ENCODE data around the gene SLC35F4.
A peak's percentile ranks its signal among the peaks of the same experiment; 100 is the strongest.

The SLC35F4 gene

GRCh38 chr14:57634335-57634734 lies 231.6 kb downstream of the SLC35F4 start:
- DNase-seq (ENCODE audit: low read depth, low spot score), result peak; percentile 13

GRCh38 chr14:57632649-57633048 lies 233.2 kb downstream of the SLC35F4 start:
- no peak for DNase-seq (ENCODE audit: low read depth, low spot score)

GRCh38 chr14:57617510-57617909 lies 248.4 kb downstream of the SLC35F4 start:
- peak; percentile 72 for DNase-seq (ENCODE audit: low read depth, low spot score)

GRCh38 chr14:57612946-57613345 lies 252.9 kb downstream of the SLC35F4 start:
- DNase-seq (ENCODE audit: low read depth, low spot score), result no peak

- no peak for DNase-seq (ENCODE audit: low read depth, low spot score)
Measured at GRCh38 chr14:57611555-57612075, 254.3 kb downstream of the SLC35F4 start.

- DNase-seq (ENCODE audit: low read depth, low spot score), result no peak
Measured at GRCh38 chr14:57610631-57611030, 255.3 kb downstream of the SLC35F4 start.

GRCh38 chr14:57609192-57610075 lies 256.5 kb downstream of the SLC35F4 start:
- no peak for DNase-seq (ENCODE audit: low read depth, low spot score)

- no peak for DNase-seq (ENCODE audit: low read depth, low spot score)
Measured at GRCh38 chr14:57607086-57607485, 258.8 kb downstream of the SLC35F4 start.

- no peak for DNase-seq (ENCODE audit: low read depth, low spot score)
Measured at GRCh38 chr14:57583396-57583795, 282.5 kb downstream of the SLC35F4 start.

GRCh38 chr14:57582746-57583145 lies 283.1 kb downstream of the SLC35F4 start:
- no peak for DNase-seq (ENCODE audit: low read depth, low spot score)

- DNase-seq (ENCODE audit: low read depth, low spot score), result no peak
Measured at GRCh38 chr14:57578801-57579200, 287.1 kb downstream of the SLC35F4 start.

- no peak for DNase-seq (ENCODE audit: low read depth, low spot score)
Measured at GRCh38 chr14:57576498-57576897, 289.4 kb downstream of the SLC35F4 start.

- no peak for DNase-seq (ENCODE audit: low read depth, low spot score)
Measured at GRCh38 chr14:57575482-57575881, 290.4 kb downstream of the SLC35F4 start.

GRCh38 chr14:57574617-57575288 lies 291.1 kb downstream of the SLC35F4 start:
- no peak for DNase-seq (ENCODE audit: low read depth, low spot score)

- no peak for DNase-seq (ENCODE audit: low read depth, low spot score)
Measured at GRCh38 chr14:57573173-57573572, 292.7 kb downstream of the SLC35F4 start.

- no peak for DNase-seq (ENCODE audit: low read depth, low spot score)
Measured at GRCh38 chr14:57568554-57568953, 297.3 kb downstream of the SLC35F4 start.

GRCh38 chr14:57567220-57567619 lies 298.7 kb downstream of the SLC35F4 start:
- DNase-seq (ENCODE audit: low read depth, low spot score), result no peak

GRCh38 chr14:57560681-57561080 lies 305.2 kb downstream of the SLC35F4 start:
- DNase-seq (ENCODE audit: low read depth, low spot score), result no peak

- no peak for DNase-seq (ENCODE audit: low read depth, low spot score)
Measured at GRCh38 chr14:57559576-57559975, 306.3 kb downstream of the SLC35F4 start.

- no peak for DNase-seq (ENCODE audit: low read depth, low spot score)
Measured at GRCh38 chr14:57549765-57550420, 316.0 kb downstream of the SLC35F4 start.

- DNase-seq (ENCODE audit: low read depth, low spot score), result no peak
Measured at GRCh38 chr14:57549016-57549564, 316.8 kb downstream of the SLC35F4 start.

GRCh38 chr14:57547131-57547530 lies 318.8 kb downstream of the SLC35F4 start:
- no peak for DNase-seq (ENCODE audit: low read depth, low spot score)

Measured in ELF-1 (cell line).